Activated CD8-positive, alpha-beta memory T cell treated with anti-CD3 and anti-CD28 coated beads for 4 hours (primary cell): Measurements from ENCODE around the gene SLC39A7.

Source experiments
- DNase-seq, 2 donors: peaks; one replicate each; pipeline ENCODE4 v3.0.0-alpha.2; 2020; ENCODE audit warnings: low read depth in 2 of 2

The SLC39A7 gene

DNA sequence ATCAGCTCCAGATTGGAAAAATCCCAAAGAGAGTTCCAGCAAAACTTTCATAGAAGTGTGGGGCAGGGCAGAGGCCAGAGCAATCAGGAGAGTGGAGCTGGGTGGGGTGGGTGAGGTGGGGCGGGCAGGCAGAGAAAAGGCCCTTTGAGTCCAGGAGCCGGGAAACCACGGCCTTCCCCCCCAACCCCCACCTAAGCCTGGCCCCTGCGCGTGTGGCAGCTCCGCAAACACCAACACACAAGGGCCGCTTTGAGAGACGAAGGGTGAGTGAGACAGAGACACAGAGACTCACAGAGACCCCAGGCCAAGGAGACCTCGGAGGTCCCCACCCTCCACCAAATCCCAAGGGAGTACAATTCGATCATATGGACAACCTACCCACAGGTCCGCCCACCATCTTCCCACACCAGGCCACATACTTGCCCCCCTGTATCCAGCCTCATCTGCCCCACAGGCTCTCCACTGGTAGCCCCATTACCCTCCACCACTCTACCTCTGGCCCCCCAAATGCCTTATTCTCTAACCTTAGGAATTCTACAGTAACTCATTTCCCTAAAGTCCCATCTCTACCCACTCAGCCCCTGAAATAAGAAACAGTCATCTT, 10.1 kb upstream of the SLC39A7 start:
- no peak for DNase-seq

DNA sequence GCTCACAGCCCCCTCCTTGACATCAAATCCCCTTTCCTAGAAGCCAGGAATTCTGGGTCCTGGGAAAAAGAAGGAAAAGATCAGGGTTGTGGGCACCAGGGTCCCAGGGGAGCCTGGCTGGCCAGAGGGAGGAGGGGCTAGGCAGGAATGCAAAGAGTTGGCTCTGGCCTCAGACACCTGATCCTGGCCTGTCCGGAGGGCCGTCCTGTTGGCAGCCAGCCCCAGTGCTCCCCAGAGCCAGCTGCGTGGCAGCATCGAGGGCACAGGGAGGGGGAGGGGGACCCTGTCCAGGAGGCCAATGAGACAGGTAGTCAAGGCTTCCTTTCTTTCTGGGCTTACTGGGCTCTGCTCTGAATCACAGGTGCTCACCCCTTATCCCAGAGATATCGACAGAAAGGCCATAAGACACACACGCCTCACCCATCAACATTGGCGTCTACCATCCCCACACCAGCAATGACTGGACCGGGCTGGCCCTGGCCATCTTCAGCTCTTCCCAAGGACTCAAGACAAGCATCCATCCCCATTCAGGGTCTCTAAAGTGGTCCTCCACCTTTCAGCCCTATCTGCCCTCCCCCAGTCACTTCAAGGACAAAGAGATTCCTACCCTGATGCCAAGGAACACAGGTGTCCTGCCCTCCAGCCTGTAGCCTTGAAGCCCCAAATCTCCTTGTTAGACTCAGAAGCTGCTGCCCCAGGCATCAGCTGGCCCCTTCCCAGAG, 9.1 kb upstream of the SLC39A7 start:
- no peak for DNase-seq

GRCh38 chr6:33192105-33192646, 8.5 kb upstream of the SLC39A7 start, which contains the start of gene COL11A2:
Gene COL11A2, minus strand, starts transcription at chr6:33192467. Its CDS starts 227 bp downstream, at chr6:33192240.
- DNase-seq: no peak

DNA sequence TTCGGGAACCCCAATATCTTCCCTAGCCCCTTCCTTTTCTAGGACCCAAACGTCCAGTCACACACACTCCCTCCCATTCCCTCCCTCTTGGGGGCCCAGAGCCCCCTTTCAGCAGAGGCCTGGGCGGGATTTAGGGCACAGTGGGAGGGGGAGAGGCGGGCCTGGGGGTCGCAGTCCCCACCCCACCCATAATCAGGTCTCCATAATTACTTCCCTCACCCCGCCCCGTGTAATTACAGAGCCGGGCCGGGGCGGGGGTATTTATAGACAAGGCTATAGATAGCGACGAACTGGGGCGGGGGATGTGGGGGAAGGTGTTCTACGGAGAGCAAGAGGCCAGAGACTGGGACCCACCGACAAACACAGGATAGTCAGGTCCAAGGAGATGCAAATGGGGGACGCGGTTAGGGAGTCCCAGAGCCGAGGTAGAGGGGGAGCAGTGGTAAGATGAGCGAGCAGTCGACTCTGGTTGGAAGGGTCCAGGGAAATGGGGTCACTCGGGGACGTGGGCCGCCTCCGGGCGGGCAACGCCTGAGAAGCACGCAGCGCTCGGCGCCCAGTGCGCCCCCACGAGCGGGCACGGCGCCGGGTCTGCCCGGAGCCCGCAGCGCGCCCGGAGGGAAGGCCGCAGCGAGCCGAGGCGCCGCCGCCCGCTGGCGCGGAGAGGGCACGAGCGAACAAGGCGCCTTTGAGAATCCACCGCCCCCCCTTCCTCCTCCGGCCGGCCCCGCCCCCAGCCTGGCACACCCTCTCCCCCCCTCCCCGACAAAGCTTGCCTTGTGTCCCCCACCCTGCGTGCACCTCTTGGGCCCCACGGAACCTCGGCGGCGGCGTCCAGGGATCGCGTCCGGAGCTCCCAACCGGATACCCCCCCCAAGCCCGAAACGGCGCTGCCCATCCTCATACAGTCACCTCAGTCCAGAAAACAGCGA, 7.7 kb upstream of the SLC39A7 start:
- no peak for DNase-seq

DNA sequence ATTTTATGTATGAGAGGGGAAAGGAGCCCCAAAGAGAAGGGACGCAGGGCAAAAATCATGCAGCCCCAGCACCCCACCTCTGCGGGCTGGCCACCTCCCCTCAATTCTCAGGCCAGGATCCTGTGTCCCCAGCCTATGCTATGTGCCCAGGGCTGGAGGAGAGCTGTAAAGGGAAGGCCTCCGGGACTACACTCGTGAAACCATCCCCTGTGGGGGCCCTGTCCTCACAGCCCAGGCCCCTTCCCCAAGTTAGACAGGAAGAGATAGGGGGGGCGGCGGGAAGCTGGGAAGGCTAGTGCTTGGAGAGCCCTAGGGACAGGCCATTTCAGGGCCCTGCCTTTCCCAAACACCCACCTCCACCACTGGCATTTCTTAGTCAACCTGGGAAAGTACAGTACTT, 7.0 kb upstream of the SLC39A7 start:
- DNase-seq: no peak

DNA sequence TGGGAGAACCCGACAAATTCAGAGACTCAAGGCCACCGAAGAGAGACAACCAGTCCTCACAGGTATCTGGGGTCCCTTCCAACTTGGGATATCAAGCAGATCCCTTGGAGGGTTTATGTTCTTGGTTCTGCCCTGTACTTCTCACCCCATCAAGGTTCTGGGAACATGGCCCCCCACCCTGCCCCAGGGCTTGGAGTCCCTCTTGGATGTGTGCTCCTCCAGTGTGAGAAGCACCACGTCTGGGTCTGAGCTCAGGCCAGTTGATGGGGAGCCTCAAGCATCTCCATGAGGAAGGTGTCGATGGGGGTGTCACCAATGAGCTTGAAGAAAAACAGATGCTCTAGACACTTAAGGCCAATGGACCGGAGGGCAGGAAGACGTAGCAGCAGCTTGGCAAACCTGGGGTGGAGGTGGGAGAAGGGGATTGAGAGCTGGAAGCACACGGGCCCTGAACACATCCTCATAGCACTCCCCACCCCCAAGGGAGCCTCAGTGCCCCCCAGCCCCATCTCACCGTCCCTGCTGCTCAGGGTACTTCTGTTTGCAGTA, 6.2 kb upstream of the SLC39A7 start:
- DNase-seq: no peak

DNA sequence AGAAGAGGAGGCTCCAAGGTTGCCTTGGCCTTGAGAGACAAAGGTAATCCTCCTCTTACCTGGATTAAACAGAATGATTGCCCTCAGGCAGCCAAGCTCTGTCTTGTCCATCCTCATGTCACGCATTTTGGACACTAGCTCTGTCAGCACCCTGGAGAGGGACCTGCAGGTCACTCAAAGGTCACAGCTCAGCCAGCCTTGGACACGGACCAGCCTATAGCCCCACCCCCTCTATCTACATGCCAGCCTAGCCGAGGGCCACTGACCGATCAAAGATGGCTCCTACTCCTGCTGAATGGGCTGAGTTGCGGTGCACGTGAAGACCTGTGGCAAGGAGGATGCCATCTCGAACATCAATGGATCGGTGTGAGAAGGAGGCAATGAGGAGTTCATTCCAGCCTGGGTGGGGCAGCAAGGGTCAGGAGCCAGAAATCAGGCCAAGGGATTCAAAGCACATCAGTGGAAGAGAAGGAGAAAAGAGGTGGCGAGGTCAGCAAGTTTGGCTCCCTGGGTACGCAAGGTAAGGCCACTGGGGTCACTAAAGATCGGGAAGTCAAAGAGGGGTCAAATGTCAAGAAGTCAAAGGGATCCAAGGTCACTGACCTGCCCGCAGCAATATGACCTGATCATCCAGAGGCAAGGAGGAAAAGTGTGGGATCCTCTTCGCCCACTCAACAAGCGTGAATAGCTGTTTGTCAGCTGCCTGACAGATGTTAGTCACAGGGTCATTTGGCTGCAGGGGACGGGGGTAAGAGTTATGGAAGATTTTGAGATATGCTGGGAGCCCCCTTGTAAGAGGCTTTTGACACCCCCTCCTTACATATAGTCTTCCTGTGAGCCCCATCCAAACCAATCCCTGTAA, 5.1 kb upstream of the SLC39A7 start:
- no peak for DNase-seq

DNA sequence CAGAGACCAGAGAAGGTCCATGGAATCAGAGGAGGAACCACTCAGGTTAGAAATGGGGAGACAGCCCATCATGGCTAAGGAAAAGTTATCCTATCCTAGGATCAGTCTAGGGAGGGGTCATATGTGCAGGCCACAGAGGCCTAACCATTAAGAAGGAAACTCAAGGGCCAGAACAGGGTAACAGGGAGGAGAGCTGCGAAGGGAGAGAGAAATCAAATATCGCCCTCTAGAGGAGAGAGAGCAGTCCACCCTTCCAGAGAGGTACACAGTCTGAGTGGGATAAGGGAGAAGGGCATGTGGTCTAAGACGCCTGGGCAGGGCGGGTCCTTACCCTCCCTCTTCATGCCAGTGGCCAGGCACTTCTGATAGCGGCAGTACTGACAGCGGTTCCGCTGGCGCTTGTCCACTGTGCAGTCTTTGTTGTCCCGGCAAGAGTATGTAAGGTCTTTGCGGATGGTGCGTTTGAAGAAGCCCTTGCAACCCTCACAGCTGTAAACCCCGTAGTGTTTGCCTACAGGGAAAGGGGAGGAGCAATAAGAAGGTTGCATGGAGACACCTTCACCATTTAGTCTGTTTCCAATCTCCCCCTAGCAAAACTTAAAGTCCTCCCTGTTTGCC, 3.1 kb upstream of the SLC39A7 start:
- DNase-seq: no peak

GRCh38 chr6:33198159-33198852, 2.4 kb upstream of the SLC39A7 start:
- no peak for DNase-seq

DNA sequence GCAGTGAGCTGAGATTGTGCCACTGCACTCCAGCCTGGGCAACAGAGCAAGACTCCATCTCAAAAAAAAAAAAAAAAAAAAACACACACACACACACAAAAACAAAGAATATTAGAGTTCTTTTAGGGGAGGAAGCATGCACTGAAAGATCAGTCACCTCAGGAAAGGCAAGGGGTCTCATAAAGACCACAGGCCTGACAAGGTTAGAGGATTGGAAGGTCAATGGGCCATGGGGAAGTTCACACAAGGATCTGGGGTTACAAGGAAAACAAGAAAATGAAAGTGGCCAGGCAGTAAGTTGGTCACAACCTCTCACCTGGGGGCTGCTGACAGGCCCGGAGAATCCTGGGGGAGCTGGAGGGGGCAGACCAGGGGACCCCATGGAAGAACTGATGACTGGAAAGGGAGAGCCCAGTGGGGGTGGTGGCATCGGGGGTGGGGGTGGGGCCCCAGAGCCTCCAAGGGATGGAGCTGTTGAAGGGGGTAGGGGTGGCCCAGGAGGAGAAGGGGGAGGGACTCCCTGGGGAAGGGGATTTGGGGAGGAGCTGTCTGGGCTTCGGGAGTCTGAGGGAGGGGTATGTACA, 1.7 kb upstream of the SLC39A7 start:
- no peak for DNase-seq

DNA sequence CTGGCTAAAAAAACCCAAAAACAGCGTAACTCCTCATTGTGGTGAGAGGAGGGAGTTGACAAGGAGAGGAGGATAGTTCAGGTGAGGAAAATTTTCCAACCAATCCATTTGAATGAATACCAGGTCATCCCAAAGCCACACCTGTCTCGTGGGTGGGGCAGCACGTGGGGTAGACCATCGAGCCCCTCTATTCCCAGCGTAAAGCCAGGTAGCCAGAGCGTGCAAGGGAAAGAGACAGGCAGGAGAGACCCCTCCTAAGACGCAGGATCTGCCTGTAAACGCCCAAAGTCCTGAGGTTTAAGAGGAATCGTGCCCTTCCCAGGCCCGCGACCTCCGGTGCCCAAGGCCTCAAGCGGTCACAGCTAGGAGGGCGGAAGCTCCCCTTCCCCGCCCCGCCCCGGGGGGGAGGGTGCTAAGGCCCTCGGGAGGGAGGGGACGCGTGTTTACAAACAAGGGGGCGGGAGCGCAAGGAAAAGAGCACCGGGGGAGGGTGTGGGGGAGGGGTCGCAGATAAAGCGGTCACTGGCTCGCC, 914 bp upstream of the SLC39A7 start:
- DNase-seq: peak; percentile 41 to 47

DNA sequence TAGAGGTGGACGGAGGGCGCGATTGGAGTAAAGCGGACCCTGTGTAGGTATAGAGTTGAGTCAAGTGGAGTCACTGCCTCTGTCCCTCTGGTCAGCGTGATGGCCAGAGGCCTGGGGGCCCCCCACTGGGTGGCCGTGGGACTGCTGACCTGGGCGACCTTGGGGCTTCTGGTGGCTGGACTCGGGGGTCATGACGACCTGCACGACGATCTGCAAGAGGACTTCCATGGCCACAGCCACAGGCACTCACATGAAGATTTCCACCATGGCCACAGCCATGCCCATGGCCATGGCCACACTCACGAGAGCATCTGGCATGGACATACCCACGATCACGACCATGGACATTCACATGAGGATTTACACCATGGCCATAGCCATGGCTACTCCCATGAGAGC, 479 bp downstream of the SLC39A7 start:
- DNase-seq: no peak

DNA sequence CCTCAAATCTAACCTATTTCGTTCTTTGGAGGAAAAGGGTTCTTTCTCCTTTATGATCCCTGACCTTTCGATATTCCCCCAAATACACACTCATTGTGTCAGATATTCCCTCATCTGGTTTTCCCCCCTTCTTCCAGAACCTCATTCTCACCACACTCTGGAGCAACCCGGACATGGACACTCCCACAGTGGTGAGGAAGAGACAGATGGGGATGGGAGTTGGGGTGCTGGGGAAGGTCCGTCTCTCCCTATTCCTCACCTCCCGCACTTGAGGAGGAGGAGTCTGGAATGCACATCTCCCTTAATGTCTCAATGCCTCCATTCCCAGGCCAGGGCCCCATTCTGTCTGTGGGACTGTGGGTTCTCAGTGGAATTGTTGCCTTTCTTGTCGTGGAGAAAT, 1.3 kb downstream of the SLC39A7 start:
- no peak for DNase-seq

DNA sequence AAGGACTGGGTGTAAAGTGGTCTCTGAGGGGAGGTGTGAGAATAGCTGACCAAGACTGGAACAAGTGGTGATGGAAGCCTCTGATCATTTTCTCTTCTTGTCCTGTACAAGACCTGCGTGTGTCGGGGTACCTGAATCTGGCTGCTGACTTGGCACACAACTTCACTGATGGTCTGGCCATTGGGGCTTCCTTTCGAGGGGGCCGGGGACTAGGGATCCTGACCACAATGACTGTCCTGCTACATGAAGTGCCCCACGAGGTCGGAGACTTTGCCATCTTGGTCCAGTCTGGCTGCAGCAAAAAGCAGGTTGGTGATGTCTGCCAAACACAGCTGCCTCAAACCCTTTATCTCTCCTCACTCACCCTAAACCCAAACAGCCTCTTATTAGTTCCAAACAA, 2.1 kb downstream of the SLC39A7 start:
- no peak for DNase-seq

GRCh38 chr6:33203443-33204164, 2.9 kb downstream of the SLC39A7 start:
- no peak for DNase-seq

DNA sequence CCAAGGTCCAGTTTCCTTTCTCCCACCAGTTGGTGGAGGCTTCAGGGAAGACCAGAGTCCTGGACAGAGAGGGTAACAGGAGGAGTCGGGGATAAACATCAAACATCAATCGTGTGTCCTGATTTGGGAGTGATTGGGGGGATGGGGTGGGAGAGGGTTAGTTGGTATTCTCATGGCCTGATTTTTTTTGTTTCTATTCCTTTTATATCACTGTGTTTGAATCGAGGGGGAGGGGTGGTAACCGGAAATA, 3.4 kb downstream of the SLC39A7 start:
- DNase-seq: no peak

GRCh38 chr6:33204415-33205190, 3.9 kb downstream of the SLC39A7 start, which contains the start of gene HSD17B8:
Gene HSD17B8, plus strand, starts transcription at chr6:33204655. Its CDS starts 14 bp downstream, at chr6:33204669.
- DNase-seq: peak; percentile 80 to 88
